HG03378 (cell line): ENCODE measurements around the gene EOMES.

Experiments
- ATAC-seq: cut with Tn5 transposase; IDR thresholded peaks from one replicate; pipeline ENCODE4 v1.9.1; 2021; ENCODE audit warnings: mild to moderate bottlenecking, moderate library complexity; ENCODE audit not compliant: unreplicated experiment

EOMES gene

DNA sequence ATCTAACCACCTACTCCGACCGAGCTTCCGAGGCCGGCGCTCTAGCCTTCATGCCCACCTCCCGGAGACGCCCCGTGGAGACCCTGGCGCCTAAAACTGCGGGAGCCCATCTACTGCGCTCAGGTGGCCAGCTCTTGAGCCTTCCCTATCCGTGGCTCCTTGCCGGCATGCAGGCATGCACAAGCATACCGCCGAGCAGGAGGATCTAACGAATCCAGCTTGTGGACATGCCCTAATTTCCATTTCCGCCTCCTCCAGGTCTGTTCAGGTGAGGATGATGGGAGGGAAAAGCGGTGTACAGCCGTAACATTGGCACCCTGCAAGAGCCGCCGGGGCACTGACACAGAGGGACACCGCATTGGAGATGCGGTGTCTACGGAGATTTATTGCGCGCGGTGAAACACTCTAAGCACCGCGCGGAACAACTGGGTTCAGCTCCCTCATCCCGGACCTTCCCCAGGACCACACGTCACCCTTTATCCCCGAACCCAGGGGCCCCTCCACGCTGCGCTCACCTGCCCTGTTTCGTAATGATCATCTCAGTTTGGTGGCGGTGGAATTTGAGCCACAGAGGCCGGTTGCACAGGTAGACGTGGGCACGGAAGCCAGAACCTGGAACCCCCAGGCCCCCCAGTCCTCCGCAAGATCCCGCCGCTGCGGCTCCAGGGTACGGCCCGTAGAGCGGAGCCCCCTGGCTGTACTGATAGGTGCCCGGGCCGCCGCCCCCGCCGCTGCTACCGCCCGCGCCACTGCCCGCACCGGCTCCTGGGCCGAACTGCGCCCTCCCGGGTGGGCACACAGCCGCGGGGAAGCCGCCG lies 1.0 kb downstream of the EOMES start:
- no peak for ATAC-seq

DNA sequence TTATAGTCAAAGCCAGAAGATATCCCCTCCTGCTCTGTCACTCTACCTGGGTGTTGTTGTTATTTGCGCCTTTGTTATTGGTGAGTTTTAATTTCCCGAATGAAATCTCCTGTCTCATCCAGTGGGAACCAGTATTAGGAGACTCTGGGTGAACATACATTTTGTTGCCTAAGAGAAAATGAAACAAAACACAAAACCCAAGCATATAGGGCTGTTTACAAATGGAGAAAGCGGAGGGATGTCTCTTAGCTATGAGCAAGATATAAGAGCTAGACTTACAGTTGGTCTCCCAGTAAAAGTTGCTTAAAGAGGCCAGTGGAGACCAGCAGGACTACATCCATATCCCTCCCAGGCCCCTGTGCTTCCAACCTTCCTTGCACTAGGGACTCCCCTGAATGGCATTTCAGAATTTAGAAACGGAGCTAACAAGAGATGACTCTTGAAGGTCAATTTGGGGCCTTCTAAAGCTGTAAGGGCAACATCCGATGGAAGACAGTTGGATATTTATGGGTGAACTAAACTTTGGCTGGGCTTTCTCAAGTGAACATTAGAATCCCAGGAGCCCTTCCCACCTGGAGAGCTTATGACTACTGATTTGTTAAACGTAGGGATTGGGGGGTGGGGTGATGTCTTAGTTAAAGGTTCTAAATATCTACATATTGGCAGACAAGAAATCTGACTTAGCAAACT lies 2.7 kb downstream of the EOMES start:
- no peak for ATAC-seq

DNA sequence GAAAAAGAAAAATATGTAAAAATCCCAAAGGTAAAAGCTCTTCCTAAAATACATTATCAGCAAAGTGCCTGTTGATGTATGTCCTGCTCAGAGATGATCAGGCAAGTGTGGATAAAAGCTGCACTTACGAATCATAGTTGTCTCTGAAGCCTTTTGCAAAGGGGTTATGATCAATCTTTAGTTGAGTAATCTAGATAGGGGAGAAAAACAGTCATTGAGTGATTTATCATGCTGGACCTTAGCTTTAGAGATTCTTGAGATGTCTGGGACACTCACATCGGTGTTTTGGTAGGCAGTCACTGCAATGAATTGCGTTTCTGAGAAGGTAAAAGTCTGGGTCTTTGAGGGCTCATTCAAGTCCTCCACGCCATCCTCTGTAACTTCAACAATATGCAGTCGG lies 3.7 kb downstream of the EOMES start:
- ATAC-seq = no peak

DNA sequence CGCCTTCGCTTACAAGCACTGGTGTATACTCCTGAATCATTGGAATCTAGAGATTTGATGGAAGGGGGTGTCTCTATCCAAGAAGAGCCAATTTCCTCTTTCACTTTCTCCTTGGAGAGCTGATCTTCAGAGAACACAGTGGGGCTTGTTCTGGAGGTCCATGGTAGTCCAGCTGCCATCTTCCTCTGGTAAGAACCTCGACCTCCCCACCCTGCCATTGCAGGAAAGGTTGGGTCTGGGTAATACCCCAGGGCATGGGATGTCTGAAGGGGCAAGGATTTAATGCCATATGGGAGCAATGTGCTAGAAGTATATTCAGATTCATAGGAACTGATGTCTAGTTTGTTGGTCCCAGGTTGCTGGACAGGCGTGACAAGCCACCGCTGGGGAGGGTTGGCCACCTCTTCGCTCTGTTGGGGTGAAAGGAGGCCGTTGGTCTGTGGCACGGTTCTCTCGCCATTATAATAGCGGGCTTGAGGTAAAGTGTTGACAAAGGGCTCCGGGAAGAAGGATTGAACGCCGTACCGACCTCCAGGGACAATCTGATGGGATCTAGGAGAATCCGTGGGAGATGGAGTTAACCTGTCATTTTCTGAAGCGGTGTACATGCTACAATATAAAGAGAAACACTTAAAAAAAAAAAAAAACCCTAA lies 4.8 kb downstream of the EOMES start:
- no peak for ATAC-seq

DNA sequence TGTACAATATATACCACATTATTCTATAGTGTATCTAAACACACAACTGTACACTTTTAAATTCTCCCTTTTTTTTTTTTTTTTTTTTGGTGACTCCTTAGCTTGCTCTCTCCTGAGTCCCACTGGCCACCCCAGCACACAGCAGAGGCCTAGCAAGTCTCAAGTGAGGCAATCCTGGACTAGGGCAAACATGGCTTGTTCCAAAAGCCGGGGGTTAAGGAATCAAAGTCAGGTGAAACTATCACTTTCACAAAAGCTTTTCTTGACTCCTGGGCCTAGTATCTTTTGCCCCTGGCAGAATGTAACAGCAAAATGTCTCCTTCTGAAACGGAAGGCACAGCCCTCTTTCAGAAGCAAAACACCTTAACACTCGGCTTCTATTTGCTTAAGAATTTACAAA lies 5.8 kb downstream of the EOMES start:
- no peak for ATAC-seq

DNA sequence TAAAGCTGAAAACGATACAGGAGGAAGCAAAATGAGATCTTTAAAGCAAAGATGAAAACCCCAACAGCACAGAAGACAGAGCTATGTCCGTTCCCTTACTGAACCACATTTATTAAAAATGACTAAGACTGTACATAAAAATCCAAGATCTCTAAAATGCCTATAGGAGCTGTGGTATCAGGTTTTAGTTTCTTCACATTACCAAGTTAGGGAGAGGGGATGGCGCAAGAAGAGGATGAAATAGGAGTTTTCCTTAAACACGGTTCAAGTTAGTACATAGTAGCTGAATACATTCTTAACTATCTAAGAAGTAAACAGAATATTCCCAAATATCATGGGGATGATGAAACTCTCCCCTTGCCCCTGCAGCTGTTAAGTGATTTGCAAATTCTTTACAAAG lies 6.3 kb downstream of the EOMES start:
- no peak for ATAC-seq

DNA sequence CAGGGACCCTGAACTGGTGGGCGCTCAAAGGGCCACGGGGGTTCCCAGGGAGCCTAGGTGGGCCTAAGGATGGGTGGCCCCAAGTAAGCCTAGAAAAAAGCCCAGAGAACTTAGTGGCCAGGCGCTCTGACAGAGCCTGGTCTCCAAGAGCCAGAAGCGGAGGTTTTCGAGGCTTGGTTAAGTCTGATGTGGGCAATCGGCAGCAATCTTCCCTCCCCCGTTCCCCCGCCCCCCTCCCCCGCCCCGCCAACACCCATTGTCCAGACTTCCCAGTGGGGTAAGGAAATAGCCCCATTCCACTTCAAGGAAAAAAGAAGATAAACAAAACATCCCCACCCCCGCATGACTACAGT lies 6.7 kb downstream of the EOMES start:
- ATAC-seq = no peak

DNA sequence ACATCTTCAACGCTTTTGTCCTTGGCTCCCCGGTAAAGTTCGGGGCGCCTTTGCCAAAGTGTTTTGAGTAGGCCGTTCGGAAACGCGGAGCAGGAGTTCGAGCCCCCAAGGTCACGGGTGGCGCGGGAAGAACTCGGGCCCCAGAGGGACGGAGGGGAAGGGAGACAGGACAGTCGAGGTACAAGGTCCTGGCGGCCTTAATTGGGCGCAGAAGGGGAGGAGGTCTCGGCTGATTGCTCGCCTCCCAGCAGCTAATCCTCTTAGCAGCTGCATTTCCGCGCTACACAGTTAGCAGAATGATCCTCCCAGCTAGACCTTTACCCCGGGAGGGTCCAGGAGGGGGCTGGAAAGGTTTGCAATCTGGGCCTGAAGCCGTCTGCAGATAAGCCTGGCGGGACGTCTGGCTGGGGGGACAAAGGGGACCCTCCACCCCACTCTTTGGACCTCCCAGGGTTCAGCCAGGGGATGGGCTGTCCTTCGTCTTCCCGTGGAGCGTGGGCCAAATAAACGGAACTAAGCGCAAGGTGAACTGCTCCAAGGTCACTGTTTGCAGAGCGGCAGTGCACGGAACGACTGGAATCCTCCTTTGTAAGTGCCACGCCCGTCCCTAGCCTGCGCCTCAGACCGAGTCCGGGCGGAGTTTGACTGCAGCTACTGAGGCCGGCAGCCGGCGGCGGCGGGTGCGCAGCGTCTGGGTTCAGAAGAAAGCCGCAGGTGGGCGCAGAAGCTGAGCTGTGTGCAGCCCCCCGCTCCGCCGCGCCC lies 7.2 kb downstream of the EOMES start:
- no peak for ATAC-seq

DNA sequence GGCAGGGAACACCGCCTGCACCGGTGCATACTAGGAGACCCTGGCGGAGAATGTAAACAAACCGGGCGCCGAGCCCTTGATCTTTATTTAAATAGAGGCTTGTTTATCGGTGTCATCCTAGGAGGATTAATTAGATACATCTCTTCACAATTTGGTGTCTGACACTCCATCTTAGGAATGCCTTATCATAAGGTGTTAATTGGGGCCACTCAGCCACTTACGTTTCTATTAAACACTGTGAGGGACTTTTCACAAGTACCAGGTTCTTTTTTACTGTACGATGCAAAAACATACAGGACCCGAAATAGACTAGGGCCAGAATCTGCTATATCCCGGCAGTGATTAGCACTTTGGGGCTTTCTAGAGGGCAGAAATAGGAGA lies 8.0 kb downstream of the EOMES start:
- no peak for ATAC-seq

DNA sequence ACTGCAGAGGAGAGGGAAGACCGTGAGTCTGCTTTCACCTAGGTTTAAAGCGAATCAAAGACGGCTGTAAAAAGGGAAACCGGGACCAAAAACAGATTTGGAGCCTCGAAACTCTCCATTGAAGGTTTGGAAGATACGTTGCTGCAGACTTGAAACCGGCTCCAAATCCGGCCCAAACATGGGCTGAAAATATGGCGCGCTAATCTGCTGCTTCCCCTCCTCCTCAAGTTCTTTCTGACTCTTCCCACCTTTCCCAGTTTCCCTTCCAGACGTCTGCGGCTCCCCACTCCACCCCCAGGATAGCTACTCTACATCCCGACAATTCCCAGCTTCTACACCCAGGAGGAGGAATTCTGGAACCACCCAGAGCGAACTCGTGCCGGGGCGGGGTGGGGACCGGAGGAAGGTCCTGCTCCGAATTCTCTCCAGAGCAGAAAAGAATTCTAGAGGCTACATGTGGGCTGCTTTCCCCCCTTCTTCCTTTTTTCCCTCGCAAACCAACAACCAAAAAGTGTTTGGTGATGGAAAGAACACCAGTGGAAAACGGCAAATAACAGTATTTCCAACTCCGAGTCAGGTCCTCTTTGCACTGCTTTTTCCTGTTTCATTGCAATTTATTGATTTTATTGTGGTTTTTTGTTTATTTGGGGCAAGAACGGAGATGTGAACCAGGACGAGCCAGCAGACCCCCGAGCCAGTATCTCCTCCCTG lies 8.5 kb downstream of the EOMES start:
- ATAC-seq = no peak

DNA sequence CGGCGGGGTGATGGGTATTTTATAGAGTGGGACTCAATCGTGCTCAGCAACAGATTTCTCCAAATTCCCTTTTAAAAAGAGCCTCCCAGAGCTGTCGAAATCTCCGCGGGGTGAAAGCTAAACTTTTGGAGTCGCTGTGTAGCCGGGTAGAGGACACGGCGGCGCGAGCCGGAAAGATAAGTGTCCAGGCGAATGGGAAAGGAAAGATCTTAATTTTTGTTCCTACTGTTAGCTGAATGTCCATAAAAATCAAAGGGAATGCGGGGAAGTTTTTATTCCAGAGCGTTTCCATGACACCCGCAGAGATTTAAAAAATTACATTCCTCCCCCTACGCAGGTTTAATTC lies 9.1 kb downstream of the EOMES start:
- ATAC-seq = no peak

DNA sequence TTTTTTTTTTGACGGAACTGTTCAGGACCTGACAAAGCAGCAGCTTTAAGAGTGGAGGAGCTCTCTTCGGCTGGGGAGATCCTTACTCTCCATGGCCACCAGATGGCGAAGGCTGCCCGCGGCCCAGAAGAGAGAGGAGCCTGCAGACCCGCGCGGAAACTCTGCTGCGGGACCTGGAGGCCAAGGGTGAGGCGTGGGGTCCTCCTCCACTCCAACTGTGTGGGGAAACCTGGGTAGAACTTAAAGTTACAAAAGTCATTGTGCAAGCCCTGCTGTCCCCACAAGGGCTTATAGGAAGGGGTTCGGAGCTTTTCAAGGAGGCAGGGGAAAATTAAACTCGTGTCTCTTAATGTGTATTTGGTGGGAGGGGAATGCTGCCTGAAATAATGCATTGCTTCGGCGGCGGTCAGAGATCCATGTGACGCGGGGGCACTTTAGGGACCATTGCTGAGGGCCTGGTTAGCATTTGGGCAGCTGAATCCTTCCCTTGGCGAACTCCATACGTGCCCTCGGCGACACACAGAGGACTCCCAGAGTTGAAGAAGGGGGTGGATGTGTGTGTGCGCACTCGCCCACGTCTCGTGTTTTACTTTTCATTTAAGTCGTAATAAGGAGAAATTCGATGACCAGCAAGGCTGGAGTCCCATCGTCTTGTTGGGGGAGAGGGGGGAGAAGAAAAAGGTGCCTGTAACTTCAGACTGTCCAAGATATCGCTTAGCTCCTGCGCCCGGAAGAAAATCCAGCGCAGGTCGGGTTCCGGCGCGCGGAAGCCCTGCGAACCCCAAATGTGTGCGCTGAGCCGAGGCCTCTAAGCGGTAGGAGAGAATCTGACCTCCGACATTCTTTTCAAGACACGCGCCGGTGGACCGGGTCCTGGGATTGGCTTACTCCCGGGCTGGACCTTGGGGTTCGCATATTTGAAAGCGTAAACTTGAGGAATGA lies 9.7 kb downstream of the EOMES start:
- ATAC-seq = peak; percentile 92

DNA sequence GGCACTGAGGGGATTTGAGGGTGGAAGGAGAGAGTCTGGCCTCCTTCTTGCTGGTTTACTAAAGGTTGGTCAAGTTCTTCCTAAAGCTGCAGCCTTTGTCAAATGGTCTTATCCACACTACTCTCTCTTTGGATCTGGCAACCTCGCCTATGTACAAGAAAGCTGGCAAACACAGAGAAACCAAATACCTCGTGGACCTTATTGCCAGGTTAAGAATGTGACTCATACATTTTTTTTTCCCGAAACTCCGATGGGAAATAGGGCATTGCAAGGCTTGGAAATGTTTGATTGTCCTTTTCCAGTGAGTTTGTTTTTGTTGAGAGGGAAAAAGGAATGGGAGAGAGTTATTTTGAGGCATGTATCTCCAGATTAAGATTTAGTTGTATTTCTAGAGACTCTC lies 13.9 kb downstream of the EOMES start:
- no peak for ATAC-seq

DNA sequence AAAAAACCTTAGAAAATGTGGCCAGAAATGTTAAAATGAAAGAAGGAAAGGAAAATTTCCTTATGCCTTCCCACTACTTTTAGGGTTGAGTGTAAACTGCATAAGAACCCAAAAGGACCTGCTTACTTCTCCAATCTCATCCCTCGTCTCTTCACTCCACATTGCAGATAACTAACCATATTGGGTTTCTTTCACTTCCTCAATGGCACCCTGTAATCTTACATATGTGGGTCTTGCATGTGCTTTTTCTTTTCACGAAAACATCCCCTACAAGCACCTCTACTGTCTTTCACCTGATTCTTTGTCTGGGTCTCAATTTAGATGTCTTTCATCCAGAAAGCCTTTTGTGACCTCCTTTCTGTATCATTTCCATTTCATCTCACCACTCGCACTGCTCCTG lies 23.1 kb downstream of the EOMES start:
- peak; percentile 70 for ATAC-seq

DNA sequence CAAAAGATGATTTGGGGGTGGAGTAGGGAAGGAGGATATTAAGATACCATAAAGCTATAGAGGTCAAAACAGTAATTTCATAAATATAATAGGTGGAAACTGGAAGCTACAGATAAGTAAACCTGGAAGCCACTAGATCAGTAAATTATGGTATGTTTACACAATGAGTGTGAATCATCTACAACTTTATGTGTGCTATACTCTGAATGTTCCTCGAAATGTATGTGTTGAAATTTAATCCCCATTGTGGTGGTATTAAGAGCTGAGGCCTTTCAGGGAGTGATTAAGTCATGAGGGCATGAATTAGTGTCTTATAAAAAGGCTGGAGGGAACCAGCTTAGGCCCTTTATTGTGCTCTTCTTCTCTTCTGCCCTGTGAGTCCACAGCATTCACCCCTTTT lies 25.2 kb downstream of the EOMES start:
- ATAC-seq = no peak

DNA sequence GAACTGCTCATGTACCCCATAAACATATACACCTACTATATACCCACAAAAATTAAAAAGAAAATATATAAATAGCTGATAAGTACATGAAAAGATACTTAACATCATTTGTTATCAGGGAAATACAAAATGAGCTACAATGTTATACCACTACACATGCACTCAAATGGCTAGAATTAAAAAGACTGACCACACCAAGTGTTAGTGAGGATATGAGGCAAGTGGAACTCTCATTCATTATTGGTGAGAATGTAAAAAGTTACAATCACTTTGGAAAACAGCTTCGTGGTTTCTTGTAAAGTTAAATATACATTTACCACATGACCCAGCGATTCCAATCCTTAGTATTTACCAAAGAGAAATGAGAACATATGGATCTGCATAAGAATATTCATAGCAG lies 26.5 kb downstream of the EOMES start:
- no peak for ATAC-seq

DNA sequence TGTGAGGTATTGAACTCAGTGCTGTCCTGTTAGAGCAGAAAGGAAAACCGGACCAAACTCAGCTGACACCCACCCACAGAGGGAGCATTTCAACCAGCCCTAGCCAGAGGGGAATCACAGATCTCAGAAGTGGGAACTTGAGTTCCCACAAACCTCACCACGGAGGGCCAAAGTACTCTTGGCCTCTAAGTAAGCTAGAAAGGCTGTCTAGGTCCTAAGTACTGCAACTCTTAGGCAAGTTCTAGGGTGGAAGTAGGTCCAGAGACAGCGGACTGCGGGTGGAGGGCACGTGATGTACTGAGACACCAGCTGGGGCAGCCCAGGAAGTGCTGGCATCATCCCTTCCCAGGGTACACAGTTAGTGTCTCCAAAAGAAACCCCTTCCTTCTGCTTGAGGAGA lies 34.1 kb downstream of the EOMES start:
- ATAC-seq = no peak

DNA sequence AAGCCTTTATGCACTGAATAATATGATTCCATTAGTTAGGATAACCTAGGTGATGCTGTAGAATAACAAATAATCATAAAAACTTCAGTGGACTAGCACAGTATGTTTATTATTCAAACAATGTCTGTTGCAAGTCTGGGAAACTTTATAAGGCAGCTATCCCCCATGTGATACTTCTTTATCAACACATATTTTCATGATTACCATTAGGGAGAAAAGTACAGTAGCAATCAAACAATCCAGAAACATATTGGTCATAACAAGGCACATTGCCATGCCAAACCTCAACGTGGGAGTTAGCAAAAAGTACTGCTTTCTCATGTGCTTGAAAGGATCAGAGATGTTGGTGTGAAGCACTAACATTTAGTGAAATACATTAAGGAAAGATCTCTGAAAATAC lies 35.5 kb downstream of the EOMES start:
- no peak for ATAC-seq

DNA sequence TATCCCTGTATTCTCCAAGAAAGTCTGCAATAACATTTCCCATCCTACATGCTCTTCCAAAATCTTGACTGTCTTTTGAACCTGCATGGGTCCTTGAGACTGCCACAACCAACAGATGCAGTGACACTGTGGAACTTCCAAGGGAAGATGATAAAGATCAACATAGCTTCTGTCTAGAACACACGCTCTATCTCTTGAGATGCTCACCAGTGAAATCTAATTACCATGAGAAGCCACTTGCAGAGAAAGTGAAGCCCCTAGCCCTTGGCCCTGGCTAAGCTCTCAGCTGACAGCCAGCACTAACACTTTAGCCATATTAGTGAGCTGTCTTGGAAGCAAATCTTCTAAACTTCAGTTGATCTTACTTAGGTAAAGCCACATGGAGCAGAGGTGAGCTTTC lies 36.6 kb downstream of the EOMES start:
- ATAC-seq = no peak

DNA sequence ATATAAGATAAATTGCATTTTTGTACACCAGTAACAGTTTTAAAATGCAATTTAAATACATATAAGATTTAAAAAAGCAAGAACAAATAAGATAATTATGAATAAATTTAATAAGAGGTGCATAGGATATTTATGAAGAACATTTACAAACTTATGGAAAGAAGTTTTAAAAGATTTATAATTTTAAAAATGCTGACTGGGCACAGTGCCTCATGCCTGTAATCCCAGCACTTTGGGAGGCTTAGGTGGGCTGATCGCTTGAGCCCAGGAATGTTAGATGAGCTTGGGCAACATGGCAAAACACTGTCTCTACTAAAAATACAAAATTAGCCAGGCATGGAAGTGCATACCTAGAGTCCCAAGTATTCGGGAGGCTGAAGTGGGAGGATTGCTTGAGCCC lies 37.8 kb downstream of the EOMES start:
- no peak for ATAC-seq
